Measurements from ENCODE around the gene ZNF500. TPM values are rescaled to one million over a fixed set of nuclear protein-coding genes. Genes with fewer than 3 reads are reported as not detected.
"Not testable (repeated sequence)": the region's sequence is repeated elsewhere in the genome, so short reads cannot be mapped to it uniquely, and the experiment has no call there.

ZNF500 gene
- total and polyA plus RNA-seq, 2 experiments from 2014 or later, result 23.8 to 32.7 TPM

- DNase-seq (ENCODE audit: low read depth in 1 of 2, low spot score in 1 of 2), result no peak
- no peaks in the 10 kb centered on the region for H3K27me3 ChIP-seq
- peaks cover 4% of the 10 kb centered on the region for H3K36me3 ChIP-seq
- H3K4me3 ChIP-seq, result no peak overlapping the region
- H3K9me3 ChIP-seq (ENCODE audit: low read depth), result no peaks in the 10 kb centered on the region
- TF ChIP-seq, protein P1, sequence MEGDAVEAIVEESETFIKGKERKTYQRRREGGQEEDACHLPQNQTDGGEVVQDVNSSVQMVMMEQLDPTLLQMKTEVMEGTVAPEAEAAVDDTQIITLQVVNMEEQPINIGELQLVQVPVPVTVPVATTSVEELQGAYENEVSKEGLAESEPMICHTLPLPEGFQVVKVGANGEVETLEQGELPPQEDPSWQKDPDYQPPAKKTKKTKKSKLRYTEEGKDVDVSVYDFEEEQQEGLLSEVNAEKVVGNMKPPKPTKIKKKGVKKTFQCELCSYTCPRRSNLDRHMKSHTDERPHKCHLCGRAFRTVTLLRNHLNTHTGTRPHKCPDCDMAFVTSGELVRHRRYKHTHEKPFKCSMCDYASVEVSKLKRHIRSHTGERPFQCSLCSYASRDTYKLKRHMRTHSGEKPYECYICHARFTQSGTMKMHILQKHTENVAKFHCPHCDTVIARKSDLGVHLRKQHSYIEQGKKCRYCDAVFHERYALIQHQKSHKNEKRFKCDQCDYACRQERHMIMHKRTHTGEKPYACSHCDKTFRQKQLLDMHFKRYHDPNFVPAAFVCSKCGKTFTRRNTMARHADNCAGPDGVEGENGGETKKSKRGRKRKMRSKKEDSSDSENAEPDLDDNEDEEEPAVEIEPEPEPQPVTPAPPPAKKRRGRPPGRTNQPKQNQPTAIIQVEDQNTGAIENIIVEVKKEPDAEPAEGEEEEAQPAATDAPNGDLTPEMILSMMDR (IDR thresholded peaks at IDR 0.05; ENCODE audit: low read depth, low read length), result no peak
- no peak overlapping the region for H3K27ac ChIP-seq
- no peaks in the 10 kb centered on the region for H3K4me1 ChIP-seq (ENCODE audit: low read depth)
Measured at GRCh38 chr16:4746215-4746614, 20.7 kb downstream of the ZNF500 start.

DNA sequence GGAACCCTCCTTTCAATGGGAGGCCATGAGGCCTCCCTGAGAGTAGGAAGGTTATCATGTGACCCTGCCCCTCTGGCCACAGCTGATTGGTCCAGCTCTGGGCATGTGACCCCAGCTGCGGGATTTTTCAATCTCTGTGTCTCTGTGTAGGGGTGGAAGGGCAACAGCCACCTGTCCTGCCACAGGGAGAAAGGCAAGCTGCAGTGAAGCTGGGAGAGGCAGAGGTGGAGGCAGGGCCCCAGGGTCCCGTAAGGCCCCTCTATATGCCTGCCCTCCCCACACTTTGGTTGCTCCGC is 21.7 kb downstream of the ZNF500 start:
- Histone ChIP-seq H3K4me3 (no peak overlapping the region), H3K27ac (no peak overlapping the region)
- DNase-seq (ENCODE audit: low read depth in 1 of 2, low spot score in 1 of 2), result no peak

GRCh38 chr16:4744555-4745273 is 22.2 kb downstream of the ZNF500 start:
- no peak for DNase-seq (ENCODE audit: low read depth in 1 of 2, low spot score in 1 of 2)
- Histone ChIP-seq H3K4me3 (no peak overlapping the region), H3K27ac (no peak overlapping the region), H3K36me3 (no peaks in the 10 kb centered on the region), H3K4me1 (ENCODE audit: low read depth) (no peaks in the 10 kb centered on the region), H3K9me3 (ENCODE audit: low read depth) (no peaks in the 10 kb centered on the region), H3K27me3 (no peaks in the 10 kb centered on the region)
- TF ChIP-seq, protein P1 (IDR thresholded peaks at IDR 0.05; ENCODE audit: low read depth, low read length), result no peak

More for the DNA sequence above, 21.7 kb downstream of the ZNF500 start:
- no peaks in the 10 kb centered on the region for H3K9me3 ChIP-seq (ENCODE audit: low read depth)
- TF ChIP-seq, protein P1 (IDR thresholded peaks at IDR 0.05; ENCODE audit: low read depth, low read length), result no peak
- H3K4me1 ChIP-seq (ENCODE audit: low read depth), result no peaks in the 10 kb centered on the region
- H3K36me3 ChIP-seq, result no peaks in the 10 kb centered on the region
- no peaks in the 10 kb centered on the region for H3K27me3 ChIP-seq

- TF ChIP-seq, protein P1 (IDR thresholded peaks at IDR 0.05; ENCODE audit: low read depth, low read length), result no peak
- no peak overlapping the region for H3K27ac ChIP-seq
- no peak overlapping the region for H3K4me3 ChIP-seq
- no peaks in the 10 kb centered on the region for H3K9me3 ChIP-seq (ENCODE audit: low read depth)
- H3K36me3 ChIP-seq, result no peaks in the 10 kb centered on the region
- no peak for DNase-seq (ENCODE audit: low read depth in 1 of 2, low spot score in 1 of 2)
- no peaks in the 10 kb centered on the region for H3K27me3 ChIP-seq
- H3K4me1 ChIP-seq (ENCODE audit: low read depth), result no peaks in the 10 kb centered on the region
Measured at GRCh38 chr16:4743226-4743878, 23.6 kb downstream of the ZNF500 start.

DNA sequence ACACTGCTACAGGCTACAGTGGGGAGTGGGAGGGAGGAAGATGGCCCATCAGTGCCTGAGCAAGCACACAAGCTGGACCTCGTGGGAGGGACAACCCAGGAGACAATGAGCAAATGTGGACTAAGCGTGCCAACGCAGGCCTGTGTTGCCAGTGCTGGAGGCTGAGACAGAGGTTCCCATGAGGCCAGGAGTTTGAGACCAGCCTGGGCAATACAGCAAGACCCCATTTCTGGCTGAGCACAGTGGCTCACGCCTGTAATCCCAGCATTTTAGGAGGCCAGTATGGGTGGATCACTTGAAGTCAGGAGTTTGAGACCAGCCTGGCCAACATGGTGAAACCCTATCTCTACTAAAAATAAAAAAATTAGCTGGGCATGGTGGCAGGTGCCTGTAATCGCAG is 28.6 kb downstream of the ZNF500 start:
- H3K36me3 ChIP-seq; H3K4me1 ChIP-seq (ENCODE audit: low read depth); DNase-seq (ENCODE audit: low read depth in 1 of 2, low spot score in 1 of 2); H3K4me3 ChIP-seq; H3K9me3 ChIP-seq (ENCODE audit: low read depth); H3K27me3 ChIP-seq; H3K27ac ChIP-seq: not testable (repeated sequence)

- no peak for DNase-seq (ENCODE audit: low read depth in 1 of 2, low spot score in 1 of 2)
- H3K4me1 ChIP-seq (ENCODE audit: low read depth), result no peaks in the 10 kb centered on the region
- no peak overlapping the region for H3K4me3 ChIP-seq
- no peaks in the 10 kb centered on the region for H3K27me3 ChIP-seq
- no peaks in the 10 kb centered on the region for H3K9me3 ChIP-seq (ENCODE audit: low read depth)
- no peak overlapping the region for H3K27ac ChIP-seq
- no peaks in the 10 kb centered on the region for H3K36me3 ChIP-seq
- TF ChIP-seq, protein P1 (IDR thresholded peaks at IDR 0.05; ENCODE audit: low read depth, low read length), result no peak
Measured at GRCh38 chr16:4737545-4737944, 29.4 kb downstream of the ZNF500 start.

Measured in cardiac muscle cell (in vitro differentiated cells and primary cell).